Lung (tissue), 12 donors: ENCODE measurements around the gene MAST4. TPM values are rescaled to one million over a fixed set of nuclear protein-coding genes. Genes with fewer than 3 reads are reported as not detected.

ENCODE experiments used
- ATAC-seq: fragments of 200-7000 bp; cut with Tn5 transposase; one replicate; pipeline ENCODE4 v1.9.1; 2020; ENCODE audit warnings: moderate number of reproducible peaks; ENCODE audit not compliant: insufficient read depth, low FRiP score
- DNase-seq, 3 donors: peaks; one replicate each; pipeline ENCODE4 v3.0.0-alpha.2; 2013 to 2017
- H3K27ac ChIP-seq, 2 donors: one replicate each; pipeline ENCODE4 v1.5.1; 2013; ENCODE audit warnings: mild to moderate bottlenecking in 2 of 2, moderate library complexity in 2 of 2, control low read depth in 1 of 2, inconsistent platforms in 1 of 2, low read depth in 1 of 2, low read length in 1 of 2
- H3K27me3 ChIP-seq, 3 donors: one replicate each; pipeline ENCODE4 v1.5.1; 2013; ENCODE audit warnings: low read length in 2 of 3; ENCODE audit not compliant: control insufficient read depth in 3 of 3, insufficient read depth in 3 of 3
- H3K36me3 ChIP-seq, 4 donors: one replicate each; pipeline ENCODE4 v1.5.1; 2013; ENCODE audit warnings: low read length in 4 of 4, mild to moderate bottlenecking in 1 of 4, moderate library complexity in 1 of 4; ENCODE audit not compliant: control insufficient read depth in 4 of 4, insufficient read depth in 4 of 4
- H3K4me1 ChIP-seq, 5 donors: one replicate each; pipeline ENCODE4 v1.5.1; 2013; ENCODE audit warnings: low read length in 5 of 5, mild to moderate bottlenecking in 2 of 5, moderate library complexity in 1 of 5; ENCODE audit not compliant: control insufficient read depth in 5 of 5, insufficient read depth in 5 of 5
- H3K4me3 ChIP-seq: one replicate; pipeline ENCODE4 v1.5.1; 2013; ENCODE audit warnings: mild to moderate bottlenecking, control low read depth, moderate library complexity
- H3K9ac ChIP-seq, 2 donors: one replicate each; pipeline ENCODE4 v1.5.1; 2013; ENCODE audit warnings: low read length in 2 of 2, control low read depth in 1 of 2; ENCODE audit not compliant: insufficient read depth in 1 of 2
- H3K9me3 ChIP-seq, 4 donors: one replicate each; pipeline ENCODE4 v1.5.1; 2013; ENCODE audit warnings: low read length in 3 of 4, mild to moderate bottlenecking in 1 of 4, moderate library complexity in 1 of 4; ENCODE audit not compliant: control insufficient read depth in 4 of 4, insufficient read depth in 3 of 4
- WGBS, 2 donors: extraction: QIAGEN DNeasy Blood & Tissue Kit; methylation state at CpG; one replicate each; pipeline ENCODE4 v1.1.7; 2013; 5-methylcytosine and 5-hydroxymethylcytosine counted together
- polyA plus RNA-seq, 2 donors: library from polyadenylated mRNA; stranded (reverse); fragments of 200-250 nt; gene quantifications; one replicate each; pipeline ENCODE4 v1.2.1, GENCODE V29; 2013
- total RNA-seq, 2 donors: library from RNA; depleted of rRNA in 1 of 2; stranded (reverse); fragments of >200 nt in 1 of 2; gene quantifications; one replicate each; pipeline ENCODE4 v1.2.1, GENCODE V29; 2014 to 2021
- TF ChIP-seq, protein P1 (sequence below): IDR thresholded peaks from 2 replicates; pipeline ENCODE4 v1.5.1; 2012; ENCODE audit warnings: mild to moderate bottlenecking; ENCODE audit errors: control extremely low read depth, extremely low read depth
- donor health status: control.
- donor health status: control.
- donor health status: Bipolar disorder and iron deficiency.
- donor health status: healthy.
- donor health status: DM: yes; HTN: yes; CAD: no.

The MAST4 gene
- total and polyA plus RNA-seq, 4 donors, result 13.9 to 153 (median 46.2) TPM

- no peak overlapping the region for H3K27ac ChIP-seq
- DNase-seq (no peak), ATAC-seq (no peak)
- no peaks in the 10 kb centered on the region for H3K36me3 ChIP-seq
- H3K4me3 ChIP-seq, result no peak overlapping the region
- 70 to 89% methylated on average over 3 of the region's 3 CpGs for WGBS, 2 donors
- no peak overlapping the region for H3K9ac ChIP-seq
- no peaks in the 10 kb centered on the region for H3K27me3 ChIP-seq
- TF ChIP-seq, protein P1, sequence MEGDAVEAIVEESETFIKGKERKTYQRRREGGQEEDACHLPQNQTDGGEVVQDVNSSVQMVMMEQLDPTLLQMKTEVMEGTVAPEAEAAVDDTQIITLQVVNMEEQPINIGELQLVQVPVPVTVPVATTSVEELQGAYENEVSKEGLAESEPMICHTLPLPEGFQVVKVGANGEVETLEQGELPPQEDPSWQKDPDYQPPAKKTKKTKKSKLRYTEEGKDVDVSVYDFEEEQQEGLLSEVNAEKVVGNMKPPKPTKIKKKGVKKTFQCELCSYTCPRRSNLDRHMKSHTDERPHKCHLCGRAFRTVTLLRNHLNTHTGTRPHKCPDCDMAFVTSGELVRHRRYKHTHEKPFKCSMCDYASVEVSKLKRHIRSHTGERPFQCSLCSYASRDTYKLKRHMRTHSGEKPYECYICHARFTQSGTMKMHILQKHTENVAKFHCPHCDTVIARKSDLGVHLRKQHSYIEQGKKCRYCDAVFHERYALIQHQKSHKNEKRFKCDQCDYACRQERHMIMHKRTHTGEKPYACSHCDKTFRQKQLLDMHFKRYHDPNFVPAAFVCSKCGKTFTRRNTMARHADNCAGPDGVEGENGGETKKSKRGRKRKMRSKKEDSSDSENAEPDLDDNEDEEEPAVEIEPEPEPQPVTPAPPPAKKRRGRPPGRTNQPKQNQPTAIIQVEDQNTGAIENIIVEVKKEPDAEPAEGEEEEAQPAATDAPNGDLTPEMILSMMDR, result no peak
- peaks cover 0 to 17% (median 6%) of the 10 kb centered on the region in 5 donors for H3K4me1 ChIP-seq
- no peaks in the 10 kb centered on the region for H3K9me3 ChIP-seq
Observed at GRCh38 chr5:66702426-66702825, 106.2 kb downstream of the MAST4 start.

- TF ChIP-seq, protein P1, result no peak
- Histone ChIP-seq H3K27ac (no peak overlapping the region), H3K9me3 (no peaks in the 10 kb centered on the region), H3K4me1 (peaks cover 0 to 16% (median 6%) of the 10 kb centered on the region in 5 donors), H3K36me3 (no peaks in the 10 kb centered on the region), H3K27me3 (no peaks in the 10 kb centered on the region), H3K9ac (no peak overlapping the region), H3K4me3 (no peak overlapping the region)
- WGBS, 2 donors, result 20 to 33% methylated on average over 3 of the region's 3 CpGs
- ATAC-seq (no peak), DNase-seq (peak; percentile 29 to 74 (median 52))
Observed at GRCh38 chr5:66704790-66705425, 108.7 kb downstream of the MAST4 start.

DNA sequence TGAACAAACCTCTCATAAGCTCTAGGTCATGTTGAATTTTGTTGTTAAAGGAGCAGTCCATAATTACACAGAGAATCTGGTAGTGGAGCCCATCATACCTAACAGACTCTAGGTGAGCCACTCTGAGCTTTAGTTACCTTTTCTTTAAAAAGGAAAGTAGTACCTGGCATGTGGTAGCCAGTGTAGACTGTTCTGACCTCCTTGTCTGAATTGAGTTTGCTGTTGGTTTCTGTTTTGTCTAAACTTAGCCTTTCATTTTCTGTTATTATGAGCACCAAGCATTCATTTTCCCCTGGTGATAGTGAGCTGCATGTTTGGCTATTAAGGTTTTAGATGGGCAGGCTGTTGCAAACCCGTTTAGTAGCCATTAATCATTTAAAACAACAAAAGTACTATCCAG, 112.2 kb downstream of the MAST4 start:
- Histone ChIP-seq H3K27ac (no peak overlapping the region), H3K36me3 (no peaks in the 10 kb centered on the region), H3K4me3 (no peak overlapping the region), H3K27me3 (no peaks in the 10 kb centered on the region), H3K4me1 (peaks cover 0 to 14% (median 6%) of the 10 kb centered on the region in 5 donors), H3K9me3 (peaks cover 0 to 4% (median 0%) of the 10 kb centered on the region in 4 donors), H3K9ac (no peak overlapping the region)
- TF ChIP-seq, protein P1, result no peak
- ATAC-seq, result no peak
- 50 to 68% methylated on average over 1 of the region's 1 CpG for WGBS, 2 donors
- DNase-seq, result no peak
